ENCODE data around the gene OR12D2. TPM values are rescaled to one million over a fixed set of nuclear protein-coding genes. Genes with fewer than 3 reads are reported as not detected.
"Not testable (repeated sequence)": the region's sequence is repeated elsewhere in the genome, so short reads cannot be mapped to it uniquely, and the experiment has no call there.

The OR12D2 gene, protein sequence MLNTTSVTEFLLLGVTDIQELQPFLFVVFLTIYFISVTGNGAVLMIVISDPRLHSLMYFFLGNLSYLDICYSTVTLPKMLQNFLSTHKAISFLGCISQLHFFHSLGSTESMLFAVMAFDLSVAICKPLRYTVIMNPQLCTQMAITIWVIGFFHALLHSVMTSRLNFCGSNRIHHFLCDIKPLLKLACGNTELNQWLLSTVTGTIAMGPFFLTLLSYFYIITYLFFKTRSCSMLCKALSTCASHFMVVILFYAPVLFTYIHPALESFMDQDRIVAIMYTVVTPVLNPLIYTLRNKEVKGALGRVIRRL
- polyA plus RNA-seq = not detected in 3 replicates
- not detected for polyA plus RNA-seq (2011; ENCODE audit: low read depth)
- not detected in 2 replicates for polyA plus RNA-seq (2011; cell fraction: cytosol; rRNA removed)
- polyA plus RNA-seq (2011; cell fraction: nucleus; rRNA removed) = not detected in 2 replicates
- not detected in 2 replicates for polyA plus RNA-seq (2012; ENCODE audit: low replicate concordance)
- not detected in 3 replicates for polyA minus RNA-seq
- polyA minus RNA-seq (2011; cell fraction: cytosol; rRNA and poly(A)+ RNA removed) = not detected
- polyA minus RNA-seq (2011; cell fraction: nucleus; rRNA and poly(A)+ RNA removed) = not detected in 2 replicates

DNA sequence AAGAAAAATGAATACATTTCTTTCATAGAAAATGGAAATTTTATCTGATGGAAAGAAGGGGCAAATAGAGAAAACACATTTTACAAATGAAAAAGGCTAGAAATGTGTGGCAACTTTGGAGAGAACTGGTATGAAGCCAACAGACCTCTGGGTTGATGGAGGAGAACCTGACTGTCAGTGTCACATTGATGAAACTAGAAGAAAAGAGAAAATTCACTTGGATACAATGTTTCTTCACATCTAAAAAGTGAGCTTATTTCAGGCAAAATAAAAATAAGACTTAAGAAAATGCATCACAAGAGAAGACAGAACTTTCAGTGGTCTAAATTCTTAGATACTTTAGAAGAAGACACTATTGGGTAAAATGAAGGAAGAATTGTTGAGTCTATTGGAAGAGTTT is at the start of gene OR12D2:
Gene OR12D2, plus strand, starts transcription at position 301 of the 400 bp plus-strand sequence. CDS start 1,069 bp downstream, outside the sequence.
- H3K27ac ChIP-seq (ENCODE audit: control insufficient read depth, insufficient read depth, low read length) = no peak within 1 kb of the TSS
- DNase-seq (ENCODE audit: low read depth, low spot score) (no peak), FAIRE-seq (no peak)
- no peaks in the 10 kb centered on the region for H3K36me3 ChIP-seq (ENCODE audit: control insufficient read depth in 2 of 2, extremely low read depth in 1 of 2, insufficient read depth in 2 of 2, low read length in 2 of 2)
- TF ChIP-seq EZH2 (IDR thresholded peaks at IDR 0.05; ENCODE audit: low read length) (no peak), CTCF (optimal IDR thresholded peaks at IDR 0.05 in 1 of 3, IDR thresholded peaks at IDR 0.05 in 1 of 3, conservative IDR thresholded peaks at IDR 0.05 in 1 of 3; ENCODE audit: extremely low read depth in 1 of 3, insufficient read depth in 2 of 3, low read length in 3 of 3) (no peak)
- H3K4me3 ChIP-seq (ENCODE audit: control insufficient read depth in 2 of 3, extremely low read depth in 1 of 3, insufficient read depth in 2 of 3, low read depth in 1 of 3, low read length in 3 of 3) = no peak within 1 kb of the TSS
- H3K27me3 ChIP-seq (ENCODE audit: control insufficient read depth, extremely low read depth, insufficient read depth, low read length) = no peaks in the 10 kb centered on the region
- H4K20me1 ChIP-seq (ENCODE audit: control insufficient read depth, extremely low read depth, insufficient read depth, low read length) = no peaks in the 10 kb centered on the region
- no peaks in the 10 kb centered on the region for H3K9me3 ChIP-seq (ENCODE audit: control insufficient read depth, low read depth, low read length)
- no peak within 1 kb of the TSS for H3K4me2 ChIP-seq (ENCODE audit: control insufficient read depth, extremely low read depth, insufficient read depth, low read depth, low read length)
- H3K79me2 ChIP-seq (ENCODE audit: control insufficient read depth, insufficient read depth, low read length) = no peaks in the 10 kb centered on the region
- no peaks in the 10 kb centered on the region for H3K9me1 ChIP-seq (ENCODE audit: control insufficient read depth, extremely low read depth, insufficient read depth, low read length)
- H2AFZ ChIP-seq (ENCODE audit: control insufficient read depth, low read length) = no peak within 1 kb of the TSS
- no peaks in the 10 kb centered on the region for H3K4me1 ChIP-seq (ENCODE audit: control insufficient read depth, extremely low read depth, insufficient read depth, low read length)
- H3K9ac ChIP-seq (ENCODE audit: control insufficient read depth, extremely low read depth, insufficient read depth, low read length) = no peak within 1 kb of the TSS
- dilution Hi-C loops (cut with MboI; ENCODE audit: extremely low pct_ligation_motif_present, low sequenced_read_pairs) = no loop called here

DNA sequence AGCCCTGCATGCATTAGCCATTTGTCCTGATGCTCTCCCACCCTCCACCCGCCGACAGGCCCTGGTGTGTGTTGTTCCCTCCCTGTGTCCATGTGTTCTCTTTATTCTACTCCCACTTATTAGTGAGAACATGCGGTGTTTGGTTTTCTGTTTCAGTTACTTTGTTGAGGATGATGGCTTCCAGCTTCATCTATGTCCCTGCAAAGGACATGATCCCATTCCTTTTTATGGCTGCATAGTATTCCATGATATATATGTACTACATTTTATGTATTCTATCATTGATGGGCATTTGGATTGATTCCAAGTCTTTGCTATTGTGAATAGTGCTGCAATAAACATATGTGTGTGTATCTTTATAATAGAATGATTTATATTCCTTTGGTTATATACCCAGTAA is 46.1 kb upstream of the OR12D2 start:
- H3K4me3 ChIP-seq (ENCODE audit: control insufficient read depth in 2 of 3, extremely low read depth in 1 of 3, insufficient read depth in 2 of 3, low read depth in 1 of 3, low read length in 3 of 3); H3K79me2 ChIP-seq (ENCODE audit: control insufficient read depth, insufficient read depth, low read length); H3K9ac ChIP-seq (ENCODE audit: control insufficient read depth, extremely low read depth, insufficient read depth, low read length); H3K9me3 ChIP-seq (ENCODE audit: control insufficient read depth, low read depth, low read length); H4K20me1 ChIP-seq (ENCODE audit: control insufficient read depth, extremely low read depth, insufficient read depth, low read length); dilution Hi-C loops (cut with MboI; ENCODE audit: extremely low pct_ligation_motif_present, low sequenced_read_pairs); H3K9me1 ChIP-seq (ENCODE audit: control insufficient read depth, extremely low read depth, insufficient read depth, low read length); FAIRE-seq; DNase-seq (ENCODE audit: low read depth, low spot score); H3K27ac ChIP-seq (ENCODE audit: control insufficient read depth, insufficient read depth, low read length); H3K4me2 ChIP-seq (ENCODE audit: control insufficient read depth, extremely low read depth, insufficient read depth, low read depth, low read length); H2AFZ ChIP-seq (ENCODE audit: control insufficient read depth, low read length); H3K4me1 ChIP-seq (ENCODE audit: control insufficient read depth, extremely low read depth, insufficient read depth, low read length); H3K27me3 ChIP-seq (ENCODE audit: control insufficient read depth, extremely low read depth, insufficient read depth, low read length); H3K36me3 ChIP-seq (ENCODE audit: control insufficient read depth in 2 of 2, extremely low read depth in 1 of 2, insufficient read depth in 2 of 2, low read length in 2 of 2): not testable (repeated sequence)
